ENCODE data around the gene SUB1.
"Not testable (repeated sequence)": the region's sequence is repeated elsewhere in the genome, so short reads cannot be mapped to it uniquely, and the experiment has no call there.

Gene SUB1

DNA sequence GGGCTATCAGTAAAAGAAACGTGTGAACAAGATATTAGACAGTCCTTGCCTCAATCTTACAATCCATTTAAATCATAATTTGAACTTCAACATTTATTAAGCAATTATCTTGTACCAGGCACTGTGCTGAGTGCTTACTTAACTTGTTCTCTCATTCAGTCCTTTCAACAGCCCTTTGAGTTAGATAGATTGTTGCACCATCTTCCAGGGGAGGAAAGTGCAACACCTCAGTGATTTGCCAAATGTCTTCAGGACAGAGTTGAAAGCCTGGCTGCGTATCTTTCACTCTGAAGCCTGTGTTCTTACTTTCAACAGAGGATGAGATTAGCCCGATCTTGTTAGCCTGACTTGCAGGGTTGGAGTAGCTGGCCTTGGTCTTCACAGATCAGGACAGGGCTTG lies 34.2 kb upstream of the SUB1 start:
- H3K4me3 ChIP-seq (ENCODE audit: insufficient read depth, low read depth, low read length, poor library complexity, severe bottlenecking) = no peak overlapping the region
- no peaks in the 10 kb centered on the region for H3K9me3 ChIP-seq (ENCODE audit: control insufficient read depth, low read length)
- H3K36me3 ChIP-seq (ENCODE audit: control insufficient read depth, insufficient read depth, low read length) = no peaks in the 10 kb centered on the region
- H3K4me1 ChIP-seq (ENCODE audit: control insufficient read depth, insufficient read depth, low read length, poor library complexity, severe bottlenecking) = no peaks in the 10 kb centered on the region
- no peak for DNase-seq
- H3K27ac ChIP-seq (ENCODE audit: insufficient read depth, low read length, poor library complexity, severe bottlenecking) = no peak overlapping the region
- no peaks in the 10 kb centered on the region for H3K27me3 ChIP-seq (replicated peaks; ENCODE audit: control insufficient read depth, insufficient read depth, low read length, poor library complexity, severe bottlenecking)

GRCh38 chr5:32551865-32552264 lies 33.5 kb upstream of the SUB1 start:
- no peak overlapping the region for H3K27ac ChIP-seq (ENCODE audit: insufficient read depth, low read length, poor library complexity, severe bottlenecking)
- no peaks in the 10 kb centered on the region for H3K9me3 ChIP-seq (ENCODE audit: control insufficient read depth, low read length)
- no peak for DNase-seq
- no peaks in the 10 kb centered on the region for H3K36me3 ChIP-seq (ENCODE audit: control insufficient read depth, insufficient read depth, low read length)
- no peak overlapping the region for H3K4me3 ChIP-seq (ENCODE audit: insufficient read depth, low read depth, low read length, poor library complexity, severe bottlenecking)
- H3K27me3 ChIP-seq (replicated peaks; ENCODE audit: control insufficient read depth, insufficient read depth, low read length, poor library complexity, severe bottlenecking) = no peaks in the 10 kb centered on the region
- no peaks in the 10 kb centered on the region for H3K4me1 ChIP-seq (ENCODE audit: control insufficient read depth, insufficient read depth, low read length, poor library complexity, severe bottlenecking)

DNA sequence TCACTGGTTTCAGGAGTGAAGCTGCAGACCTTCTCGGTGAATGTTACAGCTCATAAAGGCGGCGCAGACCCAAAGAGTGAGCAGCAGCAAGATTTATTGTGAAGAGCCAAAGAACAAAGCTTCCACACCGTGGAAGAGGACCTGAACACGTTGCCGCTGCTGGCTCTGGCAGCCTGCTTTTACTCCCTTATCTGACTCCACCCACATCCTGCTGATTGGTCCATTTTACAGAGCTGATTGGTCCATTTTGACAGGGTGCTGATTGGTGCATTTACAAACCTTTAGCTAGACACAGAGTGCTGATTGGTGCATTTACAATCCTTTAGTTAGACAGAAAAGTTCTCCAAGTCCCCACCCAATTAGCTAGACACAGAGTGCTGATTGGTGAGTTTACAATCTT lies 32.9 kb upstream of the SUB1 start:
- not testable (repeated sequence) for H3K4me3 ChIP-seq (ENCODE audit: insufficient read depth, low read depth, low read length, poor library complexity, severe bottlenecking); H3K27ac ChIP-seq (ENCODE audit: insufficient read depth, low read length, poor library complexity, severe bottlenecking); H3K9me3 ChIP-seq (ENCODE audit: control insufficient read depth, low read length); H3K36me3 ChIP-seq (ENCODE audit: control insufficient read depth, insufficient read depth, low read length); DNase-seq; H3K4me1 ChIP-seq (ENCODE audit: control insufficient read depth, insufficient read depth, low read length, poor library complexity, severe bottlenecking); H3K27me3 ChIP-seq (replicated peaks; ENCODE audit: control insufficient read depth, insufficient read depth, low read length, poor library complexity, severe bottlenecking)

DNA sequence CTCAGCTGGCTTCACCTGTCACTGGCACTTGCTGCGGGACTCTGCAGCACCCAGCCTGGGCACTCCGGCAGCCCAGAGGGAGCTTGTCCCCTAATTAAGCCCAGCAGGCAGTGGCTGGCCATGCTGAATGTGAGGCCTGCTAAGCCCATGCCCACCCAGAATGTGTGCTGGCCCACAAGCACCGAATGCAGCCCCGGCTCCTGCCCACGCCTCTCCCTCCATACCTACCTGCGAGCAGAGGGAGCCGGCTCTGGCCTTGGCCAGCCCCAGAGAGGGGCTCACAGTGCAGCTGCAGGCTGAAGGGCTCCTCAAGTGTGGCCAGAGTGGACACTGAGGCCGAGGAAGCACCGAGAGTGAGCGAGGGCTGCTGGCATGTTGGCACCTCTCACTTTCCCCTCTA lies 32.4 kb upstream of the SUB1 start:
- Histone ChIP-seq H3K4me3 (ENCODE audit: insufficient read depth, low read depth, low read length, poor library complexity, severe bottlenecking) (no peak overlapping the region), H3K36me3 (ENCODE audit: control insufficient read depth, insufficient read depth, low read length) (no peaks in the 10 kb centered on the region), H3K27ac (ENCODE audit: insufficient read depth, low read length, poor library complexity, severe bottlenecking) (no peak overlapping the region), H3K4me1 (ENCODE audit: control insufficient read depth, insufficient read depth, low read length, poor library complexity, severe bottlenecking) (no peaks in the 10 kb centered on the region), H3K27me3 (replicated peaks; ENCODE audit: control insufficient read depth, insufficient read depth, low read length, poor library complexity, severe bottlenecking) (no peaks in the 10 kb centered on the region), H3K9me3 (ENCODE audit: control insufficient read depth, low read length) (no peaks in the 10 kb centered on the region)
- no peak for DNase-seq

DNA sequence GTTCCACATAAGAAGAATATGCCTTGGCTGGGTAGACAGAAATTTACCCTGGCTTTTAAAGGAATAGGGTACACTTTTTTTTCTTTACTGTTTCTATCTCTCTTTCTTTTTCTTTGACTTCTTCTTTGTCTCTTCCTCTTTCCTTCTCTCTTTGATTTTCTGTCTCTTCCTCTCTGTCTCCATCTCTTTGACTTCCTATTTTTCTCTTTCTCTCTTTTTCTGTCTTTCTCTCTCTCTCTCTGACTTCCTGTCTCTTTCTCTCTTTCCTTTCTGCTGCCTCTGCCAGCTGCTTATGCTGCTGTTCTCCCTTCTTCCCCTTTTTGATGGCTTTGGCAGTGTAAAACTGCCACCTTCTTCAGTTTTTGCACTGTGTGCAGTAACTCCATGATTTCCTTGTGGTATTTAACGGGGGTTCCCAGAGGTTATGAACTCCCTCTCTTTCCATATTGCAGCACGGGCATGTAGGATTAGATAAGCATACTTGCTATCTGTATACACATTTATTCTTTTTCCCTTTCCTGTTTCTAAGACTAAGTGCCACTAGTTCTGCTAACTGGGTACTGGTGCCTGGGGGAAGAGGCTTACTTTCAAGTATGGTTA lies 31.1 kb upstream of the SUB1 start:
- not testable (repeated sequence) for H3K27me3 ChIP-seq (replicated peaks; ENCODE audit: control insufficient read depth, insufficient read depth, low read length, poor library complexity, severe bottlenecking); H3K4me3 ChIP-seq (ENCODE audit: insufficient read depth, low read depth, low read length, poor library complexity, severe bottlenecking); H3K27ac ChIP-seq (ENCODE audit: insufficient read depth, low read length, poor library complexity, severe bottlenecking); H3K9me3 ChIP-seq (ENCODE audit: control insufficient read depth, low read length); H3K36me3 ChIP-seq (ENCODE audit: control insufficient read depth, insufficient read depth, low read length); DNase-seq; H3K4me1 ChIP-seq (ENCODE audit: control insufficient read depth, insufficient read depth, low read length, poor library complexity, severe bottlenecking)

DNA sequence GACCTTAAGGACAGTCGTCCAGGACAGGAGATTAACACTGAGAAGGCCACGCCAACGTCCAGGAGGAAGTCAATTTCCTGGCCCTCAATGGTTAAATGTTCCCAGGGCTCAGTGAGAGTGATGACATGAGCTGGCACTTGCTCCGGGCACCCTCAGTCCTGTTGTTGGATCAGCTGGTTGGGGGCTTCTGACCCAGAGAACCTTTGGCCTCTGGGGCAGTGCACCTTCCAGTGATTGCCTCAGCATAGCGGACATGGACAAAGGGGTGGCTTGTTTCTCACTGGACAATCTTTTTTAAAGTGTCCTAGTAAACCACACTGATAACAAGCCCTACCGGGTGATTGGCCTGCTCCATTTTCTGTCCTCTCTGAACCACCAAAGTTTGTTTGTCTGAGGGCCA lies 28.8 kb upstream of the SUB1 start:
- H3K36me3 ChIP-seq (ENCODE audit: control insufficient read depth, insufficient read depth, low read length); H3K4me3 ChIP-seq (ENCODE audit: insufficient read depth, low read depth, low read length, poor library complexity, severe bottlenecking); H3K9me3 ChIP-seq (ENCODE audit: control insufficient read depth, low read length); H3K4me1 ChIP-seq (ENCODE audit: control insufficient read depth, insufficient read depth, low read length, poor library complexity, severe bottlenecking); H3K27me3 ChIP-seq (replicated peaks; ENCODE audit: control insufficient read depth, insufficient read depth, low read length, poor library complexity, severe bottlenecking); DNase-seq; H3K27ac ChIP-seq (ENCODE audit: insufficient read depth, low read length, poor library complexity, severe bottlenecking): not testable (repeated sequence)

DNA sequence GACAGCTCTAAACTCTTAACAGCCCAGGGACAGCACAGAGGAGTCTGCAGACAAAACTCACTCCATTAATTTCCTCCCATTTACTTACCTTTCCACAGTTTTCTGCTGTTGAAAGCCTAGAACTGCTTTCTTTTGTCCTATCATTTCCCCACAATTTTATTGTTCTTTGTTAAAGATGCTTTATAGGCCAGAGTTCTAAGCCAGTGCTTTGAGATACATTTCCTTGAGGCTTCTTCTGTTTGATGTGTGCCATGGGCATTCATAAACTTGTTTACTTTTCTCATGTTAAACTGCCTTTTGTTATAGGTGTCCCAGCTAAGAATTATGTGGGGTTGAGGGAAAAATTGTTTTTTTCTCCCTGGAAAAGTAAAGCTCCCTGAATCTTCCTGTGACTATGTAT lies 25.9 kb upstream of the SUB1 start:
- Histone ChIP-seq H3K9me3 (ENCODE audit: control insufficient read depth, low read length) (no peaks in the 10 kb centered on the region), H3K36me3 (ENCODE audit: control insufficient read depth, insufficient read depth, low read length) (no peaks in the 10 kb centered on the region), H3K4me3 (ENCODE audit: insufficient read depth, low read depth, low read length, poor library complexity, severe bottlenecking) (no peak overlapping the region), H3K4me1 (ENCODE audit: control insufficient read depth, insufficient read depth, low read length, poor library complexity, severe bottlenecking) (no peaks in the 10 kb centered on the region), H3K27me3 (replicated peaks; ENCODE audit: control insufficient read depth, insufficient read depth, low read length, poor library complexity, severe bottlenecking) (no peaks in the 10 kb centered on the region), H3K27ac (ENCODE audit: insufficient read depth, low read length, poor library complexity, severe bottlenecking) (no peak overlapping the region)
- no peak for DNase-seq

GRCh38 chr5:32559921-32560320 lies 25.4 kb upstream of the SUB1 start:
- no peaks in the 10 kb centered on the region for H3K36me3 ChIP-seq (ENCODE audit: control insufficient read depth, insufficient read depth, low read length)
- DNase-seq = no peak
- H3K4me3 ChIP-seq (ENCODE audit: insufficient read depth, low read depth, low read length, poor library complexity, severe bottlenecking) = no peak overlapping the region
- H3K4me1 ChIP-seq (ENCODE audit: control insufficient read depth, insufficient read depth, low read length, poor library complexity, severe bottlenecking) = no peaks in the 10 kb centered on the region
- H3K9me3 ChIP-seq (ENCODE audit: control insufficient read depth, low read length) = no peaks in the 10 kb centered on the region
- no peaks in the 10 kb centered on the region for H3K27me3 ChIP-seq (replicated peaks; ENCODE audit: control insufficient read depth, insufficient read depth, low read length, poor library complexity, severe bottlenecking)
- no peak overlapping the region for H3K27ac ChIP-seq (ENCODE audit: insufficient read depth, low read length, poor library complexity, severe bottlenecking)

GRCh38 chr5:32562056-32562455 lies 23.3 kb upstream of the SUB1 start:
- Histone ChIP-seq H3K36me3 (ENCODE audit: control insufficient read depth, insufficient read depth, low read length) (no peaks in the 10 kb centered on the region), H3K4me1 (ENCODE audit: control insufficient read depth, insufficient read depth, low read length, poor library complexity, severe bottlenecking) (no peaks in the 10 kb centered on the region), H3K27ac (ENCODE audit: insufficient read depth, low read length, poor library complexity, severe bottlenecking) (no peak overlapping the region), H3K9me3 (ENCODE audit: control insufficient read depth, low read length) (no peaks in the 10 kb centered on the region), H3K27me3 (replicated peaks; ENCODE audit: control insufficient read depth, insufficient read depth, low read length, poor library complexity, severe bottlenecking) (no peaks in the 10 kb centered on the region), H3K4me3 (ENCODE audit: insufficient read depth, low read depth, low read length, poor library complexity, severe bottlenecking) (no peak overlapping the region)
- no peak for DNase-seq

DNA sequence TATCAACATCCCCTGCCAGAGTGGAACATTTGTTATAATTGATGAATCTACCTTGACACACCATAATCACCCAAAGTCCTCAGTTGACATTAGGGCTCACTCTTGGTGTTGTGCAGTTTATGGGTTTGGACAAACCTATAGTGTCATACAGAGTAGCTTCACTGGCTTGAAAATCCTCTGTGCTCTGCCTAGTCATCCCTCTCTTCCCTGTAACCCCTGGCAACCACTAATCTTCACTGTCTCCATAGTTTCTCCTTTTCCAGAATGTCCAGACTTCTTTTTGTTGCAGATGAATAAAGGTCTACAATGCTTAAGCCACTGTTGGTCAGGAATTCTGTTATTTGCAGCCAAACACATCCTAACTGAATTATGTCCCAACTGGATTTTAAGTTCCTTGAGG lies 22.5 kb upstream of the SUB1 start:
- H3K27ac ChIP-seq (ENCODE audit: insufficient read depth, low read length, poor library complexity, severe bottlenecking) = no peak overlapping the region
- no peaks in the 10 kb centered on the region for H3K9me3 ChIP-seq (ENCODE audit: control insufficient read depth, low read length)
- H3K27me3 ChIP-seq (replicated peaks; ENCODE audit: control insufficient read depth, insufficient read depth, low read length, poor library complexity, severe bottlenecking) = no peaks in the 10 kb centered on the region
- no peaks in the 10 kb centered on the region for H3K4me1 ChIP-seq (ENCODE audit: control insufficient read depth, insufficient read depth, low read length, poor library complexity, severe bottlenecking)
- H3K36me3 ChIP-seq (ENCODE audit: control insufficient read depth, insufficient read depth, low read length) = no peaks in the 10 kb centered on the region
- no peak overlapping the region for H3K4me3 ChIP-seq (ENCODE audit: insufficient read depth, low read depth, low read length, poor library complexity, severe bottlenecking)
- DNase-seq = no peak

DNA sequence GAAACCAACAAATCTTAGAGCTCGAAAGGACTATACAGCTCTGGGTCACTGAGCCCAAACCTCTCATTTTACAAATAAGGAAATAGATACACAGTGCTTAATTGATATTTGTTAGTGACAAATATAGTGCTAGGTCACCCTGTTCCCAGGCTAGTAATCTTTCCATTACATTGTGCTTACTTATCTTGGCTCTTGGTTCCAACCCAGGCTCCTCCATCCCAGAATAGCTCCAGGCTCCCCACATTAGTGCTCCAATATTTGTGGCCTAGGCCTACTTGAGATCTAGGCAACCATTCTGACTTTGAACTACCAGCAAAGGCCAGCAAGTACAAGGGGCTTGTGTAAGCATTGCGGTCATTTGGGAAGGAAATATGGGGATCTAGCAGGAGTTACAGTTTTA lies 21.7 kb upstream of the SUB1 start:
- no peak overlapping the region for H3K4me3 ChIP-seq (ENCODE audit: insufficient read depth, low read depth, low read length, poor library complexity, severe bottlenecking)
- no peaks in the 10 kb centered on the region for H3K4me1 ChIP-seq (ENCODE audit: control insufficient read depth, insufficient read depth, low read length, poor library complexity, severe bottlenecking)
- H3K9me3 ChIP-seq (ENCODE audit: control insufficient read depth, low read length) = no peaks in the 10 kb centered on the region
- no peak for DNase-seq
- H3K36me3 ChIP-seq (ENCODE audit: control insufficient read depth, insufficient read depth, low read length) = no peaks in the 10 kb centered on the region
- H3K27ac ChIP-seq (ENCODE audit: insufficient read depth, low read length, poor library complexity, severe bottlenecking) = no peak overlapping the region
- H3K27me3 ChIP-seq (replicated peaks; ENCODE audit: control insufficient read depth, insufficient read depth, low read length, poor library complexity, severe bottlenecking) = no peaks in the 10 kb centered on the region

All from effector memory CD4-positive, alpha-beta T cell (primary cell).